PC-3 (cell line): ENCODE measurements around the gene ULK4. TPM values are rescaled to one million over a fixed set of nuclear protein-coding genes. Genes with fewer than 3 reads are reported as not detected.

Experiments
- ATAC-seq: fragments of 200-7000 bp; cut with Tn5 transposase; 2 replicates; pipeline ENCODE4 v1.9.1; 2020; ENCODE audit warnings: mild to moderate bottlenecking, moderate library complexity
- BruUV-seq: library from RNA; stranded (reverse); fragments of 400-500 nt; replicated peaks from 2 replicates; lab custom pipeline; 2021; lab: Mats Ljungman, UMichigan
- CTCF ChIA-PET: fragments of 300-600 bp; sonication (Branson Sonifier 250); formaldehyde crosslinking; loops from one replicate; lab custom pipeline; 2022; ENCODE audit warnings: antibody characterized with exemption; lab: Charles Lee
- POLR2A ChIA-PET: fragments of 300-600 bp; sonication (Branson Sonifier 250); formaldehyde crosslinking; loops from one replicate; lab custom pipeline; 2022; ENCODE audit warnings: antibody characterized with exemption; ENCODE audit not compliant: unreplicated experiment; lab: Charles Lee
- DNase-seq: peaks from one replicate; pipeline ENCODE4 v3.0.0-alpha.2; 2015
- H2AFZ ChIP-seq: fragments of 300-600 bp; sonication (generic); 2 replicates; pipeline ENCODE4 v1.6.0; 2016; ENCODE audit warnings: antibody characterized with exemption, low read length
- H3F3A ChIP-seq: fragments of 300-600 bp; sonication (generic); one replicate; pipeline ENCODE4 v1.6.0; 2017; ENCODE audit warnings: antibody characterized with exemption, low read length, control low read depth, mild to moderate bottlenecking; ENCODE audit not compliant: unreplicated experiment
- H3K27ac ChIP-seq: fragments of 300-600 bp; sonication (generic); 2 replicates; pipeline ENCODE4 v1.5.1; 2016; ENCODE audit warnings: mild to moderate bottlenecking, low read length
- H3K27me3 ChIP-seq: fragments of 300-600 bp; sonication (generic); 2 replicates; pipeline ENCODE4 v1.6.1; 2016; ENCODE audit warnings: low read length, mixed read lengths
- H3K36me3 ChIP-seq: fragments of 300-600 bp; sonication (generic); 2 replicates; pipeline ENCODE4 v1.6.1; 2016; ENCODE audit warnings: low read depth, mixed run types, low read length, mixed read lengths
- H3K4me1 ChIP-seq: fragments of 300-600 bp; sonication (generic); 2 replicates; pipeline ENCODE4 v1.5.1; 2016; ENCODE audit warnings: low read length; ENCODE audit not compliant: insufficient read depth
- H3K4me2 ChIP-seq: fragments of 300-600 bp; sonication (generic); 2 replicates; pipeline ENCODE4 v1.6.0; 2016; ENCODE audit warnings: low read length
- H3K4me3 ChIP-seq: fragments of 300-600 bp; sonication (generic); 2 replicates; pipeline ENCODE4 v1.5.1; 2016; ENCODE audit warnings: mild to moderate bottlenecking, low read length, mixed read lengths
- H3K79me2 ChIP-seq: fragments of 300-600 bp; sonication (generic); 2 replicates; pipeline ENCODE4 v1.6.1; 2017; ENCODE audit warnings: low read length, mixed read lengths
- H3K9ac ChIP-seq: fragments of 300-600 bp; sonication (generic); 2 replicates; pipeline ENCODE4 v1.6.0; 2016; ENCODE audit warnings: mild to moderate bottlenecking, low read length
- H3K9me2 ChIP-seq: fragments of 300-600 bp; sonication (generic); replicated peaks from 2 replicates; pipeline ENCODE4 v1.6.1; 2016; ENCODE audit warnings: mixed run types, low read length, mixed read lengths
- H3K9me3 ChIP-seq: fragments of 300-600 bp; sonication (generic); 2 replicates; pipeline ENCODE4 v1.6.1; 2016; ENCODE audit warnings: low read length, mixed read lengths
- H4K20me1 ChIP-seq: fragments of 300-600 bp; sonication (generic); 2 replicates; pipeline ENCODE4 v1.6.1; 2016; ENCODE audit warnings: low read length, mixed read lengths
- EZH2 ChIP-seq: fragments of 300-600 bp; sonication (generic); IDR thresholded peaks from one replicate; pipeline ENCODE4 v1.6.1; 2017; ENCODE audit warnings: antibody characterized with exemption, mild to moderate bottlenecking, low read length; ENCODE audit not compliant: unreplicated experiment
- EZH2phosphoT487 ChIP-seq: fragments of 300-600 bp; sonication (generic); IDR thresholded peaks from 2 replicates; pipeline ENCODE4 v1.6.1; 2018; ENCODE audit warnings: mild to moderate bottlenecking, antibody characterized with exemption, low read length, borderline replicate concordance
- intact Hi-C: fragments of 100-400 bp; cut with micrococcal nuclease; formaldehyde crosslinking; loops from 2 replicates; pipeline ENCODE4 v1.9.0; 2023
- total RNA-seq: library from RNA; depleted of rRNA; stranded (reverse); fragments of >200 nt; gene quantifications from 2 replicates; pipeline ENCODE4 v1.2.3, GENCODE V29; 2014
- TF ChIP-seq, protein P1 (sequence below): fragments of 300-600 bp; sonication (generic); conservative IDR thresholded peaks from 2 replicates; pipeline ENCODE4 v1.5.1; 2017; ENCODE audit warnings: antibody characterized with exemption, low read depth, mild to moderate bottlenecking, low read length

ULK4 gene
- total RNA-seq, 1 experiment from 2014 or later = 4.8 TPM

DNA sequence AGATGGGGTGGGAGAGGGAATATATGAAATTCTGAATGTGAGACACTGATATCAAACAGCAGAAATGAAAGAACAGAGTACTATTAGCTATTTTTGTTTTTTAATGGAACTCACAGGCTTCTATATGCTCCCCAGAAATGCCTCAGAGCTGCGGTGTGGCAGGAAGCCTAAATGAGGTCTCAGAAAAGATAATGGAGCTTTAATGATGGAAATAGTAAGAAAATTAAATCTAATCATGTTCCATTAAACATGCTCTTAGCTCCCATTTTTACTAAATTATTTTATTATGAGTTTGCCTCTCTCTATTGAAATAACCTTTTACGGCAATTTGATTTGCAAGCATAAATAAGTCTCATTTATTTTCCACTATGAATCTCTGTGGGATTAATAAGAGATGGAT lies 378.9 kb downstream of the ULK4 start:
- no peaks in the 10 kb centered on the region for H3K27me3 ChIP-seq
- no peaks in the 10 kb centered on the region for H3F3A ChIP-seq
- H4K20me1 ChIP-seq = no peaks in the 10 kb centered on the region
- POLR2A ChIA-PET = no interaction called here
- no peak overlapping the region for H3K9ac ChIP-seq
- H3K4me2 ChIP-seq = no peak overlapping the region
- H3K9me3 ChIP-seq = no peaks in the 10 kb centered on the region
- no peak for DNase-seq
- no peak overlapping the region for H3K4me3 ChIP-seq
- no peak overlapping the region for H2AFZ ChIP-seq
- CTCF ChIA-PET = no interaction called here
- no peaks in the 10 kb centered on the region for H3K36me3 ChIP-seq
- no peak for TF ChIP-seq EZH2
- TF ChIP-seq, protein P1, sequence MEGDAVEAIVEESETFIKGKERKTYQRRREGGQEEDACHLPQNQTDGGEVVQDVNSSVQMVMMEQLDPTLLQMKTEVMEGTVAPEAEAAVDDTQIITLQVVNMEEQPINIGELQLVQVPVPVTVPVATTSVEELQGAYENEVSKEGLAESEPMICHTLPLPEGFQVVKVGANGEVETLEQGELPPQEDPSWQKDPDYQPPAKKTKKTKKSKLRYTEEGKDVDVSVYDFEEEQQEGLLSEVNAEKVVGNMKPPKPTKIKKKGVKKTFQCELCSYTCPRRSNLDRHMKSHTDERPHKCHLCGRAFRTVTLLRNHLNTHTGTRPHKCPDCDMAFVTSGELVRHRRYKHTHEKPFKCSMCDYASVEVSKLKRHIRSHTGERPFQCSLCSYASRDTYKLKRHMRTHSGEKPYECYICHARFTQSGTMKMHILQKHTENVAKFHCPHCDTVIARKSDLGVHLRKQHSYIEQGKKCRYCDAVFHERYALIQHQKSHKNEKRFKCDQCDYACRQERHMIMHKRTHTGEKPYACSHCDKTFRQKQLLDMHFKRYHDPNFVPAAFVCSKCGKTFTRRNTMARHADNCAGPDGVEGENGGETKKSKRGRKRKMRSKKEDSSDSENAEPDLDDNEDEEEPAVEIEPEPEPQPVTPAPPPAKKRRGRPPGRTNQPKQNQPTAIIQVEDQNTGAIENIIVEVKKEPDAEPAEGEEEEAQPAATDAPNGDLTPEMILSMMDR = no peak
- no peak for TF ChIP-seq EZH2phosphoT487
- H3K79me2 ChIP-seq = no peaks in the 10 kb centered on the region
- no peak for ATAC-seq
- intact Hi-C loops = no loop called here
- BruUV-seq = no TSS peak
- no peaks in the 10 kb centered on the region for H3K4me1 ChIP-seq
- H3K9me2 ChIP-seq = no peaks in the 10 kb centered on the region
- no peak overlapping the region for H3K27ac ChIP-seq

DNA sequence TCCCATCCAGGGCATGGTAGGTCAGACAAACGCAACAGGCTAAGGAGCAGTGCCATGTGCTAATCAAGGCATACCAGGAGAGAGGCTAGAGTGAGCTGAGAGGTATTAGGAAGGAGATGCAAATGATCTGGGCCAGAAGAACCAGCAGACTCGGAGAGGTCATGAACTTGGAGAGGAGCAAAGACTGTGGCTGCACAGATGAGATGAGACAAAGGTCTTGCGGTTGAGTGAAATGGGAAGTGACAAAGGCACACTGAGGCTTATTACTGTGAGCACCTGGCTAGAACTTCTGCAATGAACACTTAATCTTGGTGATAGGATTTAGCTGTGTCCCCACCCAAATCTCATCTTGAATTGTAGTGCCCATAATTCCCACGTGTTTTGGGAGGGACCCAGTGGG lies 380.2 kb downstream of the ULK4 start:
- Histone ChIP-seq H3K4me3 (no peak overlapping the region), H3F3A (no peaks in the 10 kb centered on the region), H3K9me3 (no peaks in the 10 kb centered on the region), H3K79me2 (no peaks in the 10 kb centered on the region), H4K20me1 (no peaks in the 10 kb centered on the region), H3K9ac (no peak overlapping the region), H3K9me2 (no peaks in the 10 kb centered on the region), H3K4me1 (no peaks in the 10 kb centered on the region), H3K36me3 (no peaks in the 10 kb centered on the region), H3K27ac (no peak overlapping the region), H2AFZ (no peak overlapping the region), H3K27me3 (no peaks in the 10 kb centered on the region), H3K4me2 (no peak overlapping the region)
- ATAC-seq (no peak), DNase-seq (no peak)
- intact Hi-C loops = no loop called here
- ChIA-PET POLR2A (no interaction called here), CTCF (no interaction called here)
- no peak for TF ChIP-seq EZH2
- TF ChIP-seq, protein P1 = no peak
- no peak for TF ChIP-seq EZH2phosphoT487
- no TSS peak for BruUV-seq

DNA sequence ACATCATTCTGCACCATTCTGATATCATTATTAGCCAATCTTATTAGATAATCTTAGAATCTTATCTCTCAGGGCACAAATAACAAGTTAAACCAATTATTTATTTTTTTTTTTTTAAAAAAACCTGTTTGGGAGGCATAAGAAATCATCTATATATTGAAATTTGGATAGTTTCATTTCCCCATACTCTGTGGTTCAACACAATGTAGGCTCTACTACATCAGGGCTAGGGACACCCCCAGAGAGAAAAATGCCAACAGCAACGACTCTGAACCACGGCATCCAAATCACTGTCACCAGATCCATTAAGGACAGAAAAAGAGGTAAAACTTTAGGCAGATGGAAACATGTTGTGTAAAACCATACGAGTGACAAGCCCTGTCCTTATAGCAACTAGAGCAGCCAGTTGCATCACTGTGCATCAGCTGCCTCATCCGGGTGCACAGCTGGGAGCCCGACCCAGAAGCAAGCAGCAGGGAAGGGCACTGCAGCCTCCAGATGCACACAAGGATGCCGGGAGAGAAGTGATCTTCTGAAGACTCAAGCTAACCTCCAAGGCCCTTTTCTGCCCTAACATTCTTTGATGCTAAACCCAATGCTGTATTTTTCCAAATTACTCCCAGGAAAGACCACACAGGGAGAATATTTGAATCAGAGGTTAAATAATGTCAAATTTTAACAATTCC lies 381.5 kb downstream of the ULK4 start:
- Histone ChIP-seq H2AFZ (no peak overlapping the region), H3K9ac (no peak overlapping the region), H3K4me3 (no peak overlapping the region), H3K4me2 (no peak overlapping the region), H3K27me3 (no peaks in the 10 kb centered on the region), H4K20me1 (no peaks in the 10 kb centered on the region), H3F3A (no peaks in the 10 kb centered on the region), H3K27ac (no peak overlapping the region), H3K9me3 (no peaks in the 10 kb centered on the region), H3K4me1 (no peaks in the 10 kb centered on the region), H3K36me3 (no peaks in the 10 kb centered on the region), H3K79me2 (no peaks in the 10 kb centered on the region), H3K9me2 (no peaks in the 10 kb centered on the region)
- CTCF ChIA-PET = no interaction called here
- DNase-seq (no peak), ATAC-seq (no peak)
- intact Hi-C loops = no loop called here
- POLR2A ChIA-PET = no interaction called here
- BruUV-seq = no TSS peak
- TF ChIP-seq, protein P1 = no peak
- TF ChIP-seq EZH2 (no peak), EZH2phosphoT487 (no peak)
